ENCODE data around the gene CALY. TPM values are rescaled to one million over a fixed set of nuclear protein-coding genes. Genes with fewer than 3 reads are reported as not detected.

The CALY gene
- total RNA-seq, 1 experiment from 2014 or later, result not detected

DNA sequence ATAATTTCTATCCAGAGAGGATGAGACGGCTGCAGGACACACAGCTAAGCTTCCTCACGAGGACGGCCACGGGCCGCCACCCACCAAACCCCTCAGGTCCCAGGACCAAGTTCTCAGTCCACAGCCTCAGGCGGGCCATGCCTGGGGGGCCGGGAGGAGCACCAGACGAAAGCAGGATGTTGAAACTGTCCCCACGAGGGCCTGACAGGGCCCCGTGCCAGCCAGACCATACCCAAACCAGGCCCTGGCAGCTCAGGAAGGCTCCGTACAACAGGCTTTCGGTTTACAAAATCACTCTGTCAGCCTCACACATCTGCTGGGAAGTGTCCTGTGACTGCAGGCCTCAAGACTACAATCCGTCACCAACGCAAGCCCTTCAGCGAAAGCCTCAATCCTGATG lies 42.5 kb downstream of the CALY start:
- peaks cover 23% of the 10 kb centered on the region for H3K36me3 ChIP-seq
- no peak overlapping the region for H3K4me3 ChIP-seq
- no peaks in the 10 kb centered on the region for H3K27me3 ChIP-seq
- H3K9me3 ChIP-seq, result no peaks in the 10 kb centered on the region
- no peak for DNase-seq

DNA sequence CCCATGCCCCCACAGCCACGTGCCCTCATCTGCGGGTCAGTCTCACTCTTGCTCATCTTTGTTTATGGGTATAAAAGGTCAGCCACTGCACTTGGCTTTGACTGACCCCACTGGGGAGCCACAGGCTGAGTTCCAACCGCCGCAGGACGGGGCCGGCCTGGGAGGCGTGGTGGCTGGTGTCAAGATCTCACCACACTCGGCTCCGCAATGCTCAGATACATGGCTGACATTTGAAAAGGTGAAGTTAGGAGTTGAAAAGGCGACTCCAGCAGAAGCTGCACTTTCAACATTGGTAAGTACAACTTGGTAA lies 42.9 kb downstream of the CALY start:
- Histone ChIP-seq H3K9me3 (no peaks in the 10 kb centered on the region), H3K36me3 (peaks cover 25% of the 10 kb centered on the region), H3K27me3 (no peaks in the 10 kb centered on the region), H3K4me3 (no peak overlapping the region)
- no peak for DNase-seq

DNA sequence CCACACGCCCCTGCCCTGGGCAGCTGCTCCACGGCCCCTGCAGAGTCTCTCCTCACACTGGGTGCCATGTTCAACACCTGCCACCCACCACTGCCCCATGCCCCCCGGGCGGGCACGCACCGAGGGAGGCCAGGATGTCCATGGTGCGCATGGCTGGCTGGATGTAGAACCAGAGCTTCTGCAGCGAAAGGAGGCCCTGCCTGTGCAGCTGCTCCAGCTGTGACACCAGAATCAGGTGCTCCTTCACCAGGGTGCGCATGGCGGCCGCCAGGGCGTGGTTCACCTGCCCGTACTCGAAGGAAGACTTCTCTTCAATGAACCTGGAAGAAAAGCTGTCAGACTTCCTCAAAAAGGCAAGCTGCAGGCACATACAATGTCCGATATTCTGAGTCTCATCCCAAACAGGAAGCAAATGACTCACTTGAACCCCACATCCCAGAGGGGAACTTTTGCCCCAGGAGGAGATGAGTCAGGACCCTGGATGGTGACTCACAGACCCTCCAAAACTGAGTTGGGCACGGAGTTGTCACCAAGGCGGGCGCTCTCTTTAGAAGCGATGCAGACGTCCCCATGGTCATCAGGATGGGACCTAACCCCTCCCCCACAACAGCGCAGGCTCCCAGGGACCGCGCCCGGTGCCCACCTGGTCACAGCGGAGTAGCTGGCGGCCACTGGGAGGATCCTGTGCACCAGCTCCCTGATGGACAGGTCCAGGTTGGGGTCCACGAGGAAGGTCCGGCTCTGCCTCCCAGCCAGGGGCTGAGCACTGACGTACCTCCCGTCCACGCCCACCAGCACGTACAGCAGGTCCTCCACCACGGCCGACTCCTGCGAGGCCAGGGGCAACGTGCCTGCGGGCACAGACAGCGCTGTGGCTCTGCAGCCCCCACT lies 43.5 kb downstream of the CALY start:
- no peaks in the 10 kb centered on the region for H3K27me3 ChIP-seq
- no peak overlapping the region for H3K4me3 ChIP-seq
- peaks cover 23% of the 10 kb centered on the region for H3K36me3 ChIP-seq
- H3K9me3 ChIP-seq, result no peaks in the 10 kb centered on the region
- DNase-seq, result peak; percentile 56

DNA sequence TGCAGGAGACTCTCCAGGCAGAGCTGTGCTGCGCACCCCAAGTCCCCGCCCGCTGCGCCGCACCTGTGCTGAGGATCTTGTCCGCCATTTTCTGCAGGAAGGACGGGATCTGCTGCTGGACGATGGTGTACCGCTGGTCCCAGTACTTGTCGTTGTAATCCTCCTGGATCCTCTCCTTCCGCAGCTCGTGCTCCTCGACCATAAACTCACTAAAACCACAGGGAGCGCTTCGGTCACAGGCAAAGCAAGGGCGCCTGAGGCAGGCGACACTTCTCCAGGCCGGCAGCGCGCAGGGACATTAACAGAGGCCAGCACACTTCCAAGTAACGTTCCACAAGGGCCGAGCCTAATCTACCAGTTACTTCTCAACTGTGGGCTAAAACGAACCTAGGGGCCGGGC lies 46.9 kb downstream of the CALY start:
- DNase-seq, result no peak
- Histone ChIP-seq H3K27me3 (no peaks in the 10 kb centered on the region), H3K4me3 (no peak overlapping the region), H3K36me3 (peaks cover 29% of the 10 kb centered on the region), H3K9me3 (no peaks in the 10 kb centered on the region)

DNA sequence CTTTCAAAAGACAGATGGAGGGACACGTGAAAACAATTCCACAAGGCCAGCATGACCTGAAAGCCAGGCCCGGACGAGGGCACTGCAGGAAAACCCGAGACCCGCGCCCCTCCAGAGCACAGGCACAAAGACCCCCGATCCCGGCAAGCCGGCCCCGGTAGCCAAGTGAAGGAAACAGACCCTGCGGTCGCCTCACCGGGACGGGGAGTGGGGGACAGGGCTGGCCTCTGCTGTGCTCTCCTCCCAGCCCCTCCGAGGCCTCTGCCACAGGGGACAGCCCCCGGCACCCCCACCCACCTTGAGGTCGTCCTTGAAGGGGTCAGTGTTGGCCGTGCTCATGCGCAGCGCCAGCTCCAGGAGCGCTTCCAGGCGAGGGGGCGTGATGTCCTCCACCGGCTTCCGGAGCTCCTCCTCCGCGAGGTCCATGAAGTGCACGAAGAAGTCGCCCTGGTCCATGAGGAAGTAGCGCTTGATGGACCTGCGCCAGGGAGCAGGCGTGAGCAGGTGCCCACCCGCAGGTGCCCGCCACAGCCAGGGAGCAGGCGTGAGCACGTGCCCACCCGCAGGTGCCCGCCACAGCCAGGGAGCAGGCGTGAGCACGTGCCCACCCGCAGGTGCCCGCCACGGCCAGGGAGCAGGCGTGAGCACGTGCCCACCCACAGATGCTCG lies 48.7 kb downstream of the CALY start:
- no peak for DNase-seq
- H3K27me3 ChIP-seq, result no peaks in the 10 kb centered on the region
- H3K4me3 ChIP-seq, result no peak overlapping the region
- H3K36me3 ChIP-seq, result peaks cover 25% of the 10 kb centered on the region
- H3K9me3 ChIP-seq, result no peaks in the 10 kb centered on the region

DNA sequence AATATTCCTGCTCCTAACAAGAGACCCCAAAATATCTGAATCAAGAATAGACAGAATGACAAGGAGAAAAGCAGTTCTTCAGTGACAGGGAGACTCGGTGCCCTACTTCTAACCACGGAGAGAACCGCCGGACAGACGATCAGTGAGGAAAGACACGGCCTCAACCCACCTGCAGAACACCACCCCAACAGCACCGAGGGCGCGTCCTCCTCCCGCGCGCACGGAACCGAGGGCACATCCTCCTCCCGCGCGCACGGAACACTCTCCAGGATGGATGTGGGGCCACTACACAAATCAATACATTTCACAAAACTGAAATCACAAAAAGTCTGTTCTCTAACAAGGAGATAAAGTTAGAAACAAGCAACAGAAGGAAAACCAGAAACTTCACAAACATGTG lies 50.3 kb downstream of the CALY start:
- peaks cover 25% of the 10 kb centered on the region for H3K36me3 ChIP-seq
- no peak for DNase-seq
- no peaks in the 10 kb centered on the region for H3K27me3 ChIP-seq
- no peak overlapping the region for H3K4me3 ChIP-seq
- H3K9me3 ChIP-seq, result no peaks in the 10 kb centered on the region

DNA sequence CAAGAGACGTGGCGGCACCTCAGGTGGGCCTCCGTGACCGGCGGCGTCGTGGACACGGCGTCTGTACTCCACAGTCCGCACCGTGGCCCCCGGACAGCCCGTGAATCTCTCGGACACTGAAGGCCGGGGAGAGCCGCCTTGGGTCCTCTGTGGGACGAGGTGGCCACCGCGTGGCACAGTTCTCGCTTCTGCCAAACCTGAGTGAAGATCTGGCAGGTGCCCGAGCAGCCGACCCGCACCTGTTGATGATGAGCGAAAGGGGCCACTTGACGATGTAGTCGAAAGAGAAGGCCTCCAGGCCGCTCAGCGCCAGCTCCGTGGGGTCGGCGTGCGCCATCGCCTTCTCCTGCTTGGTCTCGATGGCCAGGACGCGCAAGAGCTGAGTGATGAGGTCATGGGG lies 51.5 kb downstream of the CALY start:
- Histone ChIP-seq H3K4me3 (no peak overlapping the region), H3K36me3 (peaks cover 25% of the 10 kb centered on the region), H3K27me3 (no peaks in the 10 kb centered on the region), H3K9me3 (no peaks in the 10 kb centered on the region)
- no peak for DNase-seq

DNA sequence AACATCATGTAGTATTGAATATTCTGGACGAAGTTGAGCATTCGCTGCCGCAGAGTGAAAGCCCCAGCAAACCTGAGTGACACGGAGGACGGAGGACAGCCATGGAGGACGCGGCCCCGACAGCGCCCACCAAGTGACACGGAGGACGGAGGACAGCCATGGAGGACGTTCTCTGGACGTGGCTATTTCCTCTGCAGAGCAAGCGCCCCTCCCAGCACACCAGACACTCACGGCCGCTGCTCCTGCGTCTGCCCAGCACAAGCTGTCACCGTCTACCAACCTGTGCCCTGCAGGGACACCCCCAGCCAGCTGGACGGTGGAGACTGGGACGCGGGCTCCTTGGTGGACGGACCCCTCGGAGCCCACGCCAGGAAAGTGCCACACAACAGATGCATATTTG lies 52.8 kb downstream of the CALY start:
- H3K36me3 ChIP-seq, result peaks cover 24% of the 10 kb centered on the region
- no peak overlapping the region for H3K4me3 ChIP-seq
- no peak for DNase-seq
- H3K9me3 ChIP-seq, result no peaks in the 10 kb centered on the region
- no peaks in the 10 kb centered on the region for H3K27me3 ChIP-seq

DNA sequence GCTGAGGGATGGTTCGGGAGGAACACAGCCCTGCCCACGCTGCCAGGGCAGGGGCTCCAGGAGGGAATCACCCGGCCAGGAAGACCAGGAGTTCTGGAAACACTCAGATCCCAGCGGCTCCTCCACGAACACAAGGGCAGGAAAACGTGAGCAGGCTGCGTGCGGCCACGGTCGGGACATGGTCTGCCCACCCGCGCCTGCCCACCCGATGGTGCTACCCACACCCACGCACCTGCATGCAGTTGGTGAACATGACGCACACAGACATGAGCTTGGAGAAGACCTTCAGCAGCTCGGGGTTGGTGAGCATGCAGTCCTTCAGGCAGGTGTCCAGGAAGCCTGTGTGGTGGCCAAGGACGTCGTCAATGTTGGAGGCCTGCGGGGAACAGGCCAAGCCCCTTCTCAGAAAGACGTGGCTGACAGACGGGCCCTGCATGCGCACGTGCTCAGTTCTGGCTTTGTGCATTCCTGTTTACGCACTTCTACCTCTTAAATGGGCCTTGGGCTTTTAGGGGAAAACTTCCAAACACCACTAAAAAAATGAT lies 53.8 kb downstream of the CALY start:
- Histone ChIP-seq H3K27me3 (no peaks in the 10 kb centered on the region), H3K36me3 (peaks cover 21% of the 10 kb centered on the region), H3K9me3 (no peaks in the 10 kb centered on the region), H3K4me3 (no peak overlapping the region)
- DNase-seq, result no peak

DNA sequence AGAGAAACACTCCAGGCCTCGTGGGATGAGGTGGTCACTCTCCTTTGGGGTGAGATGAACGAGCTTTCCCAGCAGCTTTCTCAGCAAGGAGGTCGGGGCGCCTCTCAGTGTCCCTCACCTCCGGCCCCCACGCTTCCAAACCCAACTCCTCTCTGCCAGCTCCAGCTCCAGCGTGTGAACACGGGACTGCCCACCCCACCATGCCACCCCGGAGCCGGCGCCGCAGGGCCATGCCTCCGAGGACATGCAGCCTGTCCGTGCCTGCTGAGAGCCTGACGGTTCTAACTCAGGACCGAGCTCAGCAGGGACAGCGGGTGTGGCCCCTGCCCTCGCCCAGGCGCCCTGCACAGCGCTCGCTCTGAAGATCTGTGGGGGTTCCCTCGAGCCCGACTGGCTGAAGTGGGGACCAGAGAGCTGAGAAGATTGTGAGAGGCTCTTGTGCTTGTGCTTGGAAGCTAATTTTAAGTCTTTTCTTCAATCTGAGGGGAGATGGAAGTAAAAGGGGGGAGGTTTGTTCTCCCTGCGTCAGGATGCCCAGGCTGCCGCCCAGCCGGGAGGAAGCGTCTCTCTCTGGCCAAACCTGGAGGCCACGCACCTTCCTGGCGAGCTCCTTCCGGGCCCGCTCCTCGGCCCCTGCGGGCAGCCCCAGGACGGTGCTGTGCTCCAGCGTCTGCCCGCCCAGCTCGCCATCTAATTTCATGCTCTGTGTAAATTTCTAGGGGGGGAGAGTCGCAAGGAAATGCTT lies 54.9 kb downstream of the CALY start:
- no peaks in the 10 kb centered on the region for H3K9me3 ChIP-seq
- peaks cover 21% of the 10 kb centered on the region for H3K36me3 ChIP-seq
- no peak for DNase-seq
- no peaks in the 10 kb centered on the region for H3K27me3 ChIP-seq
- no peak overlapping the region for H3K4me3 ChIP-seq

DNA sequence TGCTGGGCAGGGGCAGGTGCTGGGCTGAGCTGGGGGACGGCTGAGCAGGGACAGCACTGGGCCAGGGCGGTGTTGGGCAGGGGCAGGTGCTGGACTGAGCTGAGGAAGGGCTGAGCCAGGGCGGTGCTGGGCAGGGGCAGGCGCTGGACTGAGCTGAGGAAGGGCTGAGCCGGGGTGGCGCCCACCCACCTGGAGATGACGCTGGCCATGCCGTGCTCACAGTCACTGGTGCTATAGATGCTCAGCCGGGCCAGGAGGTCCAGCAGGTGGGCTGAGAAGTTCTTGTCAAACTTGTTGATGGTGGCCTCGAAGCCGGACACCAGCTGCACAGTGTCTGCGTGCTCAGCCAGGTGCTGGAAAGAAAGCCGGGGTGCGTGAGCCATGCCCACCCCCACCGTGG lies 55.6 kb downstream of the CALY start:
- Histone ChIP-seq H3K4me3 (no peak overlapping the region), H3K27me3 (no peaks in the 10 kb centered on the region), H3K36me3 (peaks cover 18% of the 10 kb centered on the region), H3K9me3 (no peaks in the 10 kb centered on the region)
- no peak for DNase-seq

DNA sequence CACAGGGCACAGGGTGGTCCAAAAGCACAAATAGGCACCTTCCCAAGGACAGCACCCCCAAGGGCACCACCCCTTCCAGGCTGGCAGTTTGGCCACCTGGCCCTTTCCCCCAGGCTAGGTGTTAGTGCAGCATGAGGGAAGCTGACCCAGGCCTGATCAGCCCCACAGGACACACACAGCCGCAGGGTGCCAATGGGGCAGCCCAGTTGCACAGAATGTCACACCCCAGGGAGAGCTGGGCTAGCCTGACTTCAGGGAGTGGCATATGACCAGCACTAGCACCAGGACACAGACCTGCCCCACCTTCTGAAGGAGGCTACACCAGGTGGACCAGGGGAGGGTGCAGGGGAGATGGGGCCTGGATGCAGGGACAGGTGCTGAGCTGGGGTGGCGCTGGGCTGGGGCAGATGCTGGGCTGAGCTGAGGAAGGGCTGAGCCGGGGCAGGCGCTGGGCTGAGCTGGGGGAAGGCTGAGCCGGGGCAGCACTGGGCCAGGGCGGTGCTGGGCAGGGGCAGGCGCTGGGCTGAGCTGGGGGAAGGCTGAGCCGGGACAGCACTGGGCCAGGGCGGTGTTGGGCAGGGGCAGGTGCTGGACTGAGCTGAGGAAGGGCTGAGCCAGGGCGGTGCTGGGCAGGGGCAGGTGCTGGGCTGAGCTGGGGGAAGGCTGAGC lies 56.2 kb downstream of the CALY start:
- Histone ChIP-seq H3K9me3 (no peaks in the 10 kb centered on the region), H3K36me3 (peaks cover 12% of the 10 kb centered on the region)
- no peak for DNase-seq

DNA sequence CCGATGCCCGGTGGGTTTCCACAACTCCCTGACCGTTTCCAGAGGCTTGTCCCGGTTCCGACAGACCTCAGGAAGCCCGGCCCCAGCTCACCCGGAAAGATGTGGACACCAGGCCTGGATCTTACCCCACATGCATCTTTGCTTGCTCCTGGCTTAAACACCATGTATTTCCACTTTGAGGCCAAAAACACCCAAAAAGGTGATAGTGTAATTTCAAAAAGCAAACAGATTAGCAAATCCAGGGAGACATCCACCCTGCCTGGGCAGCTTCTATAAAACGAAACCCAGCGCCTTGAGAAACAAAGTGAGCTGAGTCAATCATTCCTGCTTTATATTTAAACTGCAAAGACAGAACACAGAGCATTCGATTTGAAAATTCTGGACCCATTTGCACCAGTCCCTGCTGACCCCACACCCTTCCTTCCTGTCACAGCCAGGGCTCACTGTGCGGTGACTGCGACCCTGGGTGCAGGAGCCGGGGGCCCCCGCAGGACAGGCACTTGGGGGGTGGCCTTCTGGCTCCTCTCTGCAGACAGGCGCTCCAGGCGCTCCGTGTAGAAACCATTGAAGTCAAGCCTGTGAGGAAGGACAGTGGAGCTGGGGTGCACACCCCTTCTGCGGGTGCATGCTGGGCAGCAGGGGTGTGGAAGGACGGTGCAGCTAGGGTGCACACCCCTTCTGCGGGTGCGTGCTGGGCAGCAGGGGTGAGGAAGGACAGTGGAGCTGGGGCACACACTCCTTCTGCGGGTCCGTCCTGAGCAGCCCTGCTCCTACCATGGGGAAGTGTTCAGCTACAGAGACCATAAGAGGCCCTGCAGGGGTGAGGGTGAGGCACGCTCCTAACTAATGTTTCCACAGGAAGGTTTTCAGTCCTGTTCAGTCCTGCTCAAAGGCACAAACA lies 57.1 kb downstream of the CALY start:
- Histone ChIP-seq H3K27me3 (no peaks in the 10 kb centered on the region), H3K9me3 (no peaks in the 10 kb centered on the region), H3K4me3 (no peak overlapping the region), H3K36me3 (peaks cover 9% of the 10 kb centered on the region)
- DNase-seq, result no peak

More for the DNA sequence above, 56.2 kb downstream of the CALY start:
- Histone ChIP-seq H3K27me3 (no peaks in the 10 kb centered on the region), H3K4me3 (no peak overlapping the region)

DNA sequence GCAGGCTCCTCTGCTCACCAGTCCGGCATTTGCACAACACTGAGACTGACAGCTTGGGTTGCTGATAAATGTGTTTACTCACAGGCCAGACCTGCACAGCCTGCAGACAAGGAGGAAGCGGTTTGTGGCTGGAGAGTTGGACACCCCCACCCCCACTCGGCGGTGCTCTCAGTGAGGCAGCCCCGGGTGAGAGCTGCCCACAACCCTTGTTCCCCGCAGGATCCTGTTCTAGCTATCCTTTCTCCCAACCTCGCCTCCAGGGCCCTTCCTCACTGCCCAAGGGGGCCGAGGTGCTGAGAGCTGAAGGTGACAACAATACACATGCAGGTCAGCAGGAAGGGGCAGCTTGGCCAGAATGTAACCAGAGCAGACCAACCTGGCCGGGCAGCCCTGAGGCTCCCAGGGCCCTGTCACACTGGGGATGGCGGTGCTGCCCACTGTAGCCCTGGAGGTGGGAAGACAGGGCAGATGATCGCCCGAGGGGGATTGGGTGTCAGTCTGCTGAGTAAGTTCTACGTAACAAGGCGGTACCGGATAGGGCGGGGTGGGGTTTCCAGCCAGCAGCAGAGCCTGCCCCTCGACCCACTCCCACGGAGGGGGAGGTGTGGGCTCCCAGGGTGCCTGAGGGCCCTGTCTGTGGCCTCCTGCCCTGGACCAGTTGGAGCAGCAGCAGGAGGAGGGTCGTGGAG lies 58.0 kb downstream of the CALY start:
- H3K9me3 ChIP-seq, result no peaks in the 10 kb centered on the region
- H3K36me3 ChIP-seq, result peaks cover 6% of the 10 kb centered on the region
- no peak overlapping the region for H3K4me3 ChIP-seq
- no peak for DNase-seq
- H3K27me3 ChIP-seq, result no peaks in the 10 kb centered on the region

DNA sequence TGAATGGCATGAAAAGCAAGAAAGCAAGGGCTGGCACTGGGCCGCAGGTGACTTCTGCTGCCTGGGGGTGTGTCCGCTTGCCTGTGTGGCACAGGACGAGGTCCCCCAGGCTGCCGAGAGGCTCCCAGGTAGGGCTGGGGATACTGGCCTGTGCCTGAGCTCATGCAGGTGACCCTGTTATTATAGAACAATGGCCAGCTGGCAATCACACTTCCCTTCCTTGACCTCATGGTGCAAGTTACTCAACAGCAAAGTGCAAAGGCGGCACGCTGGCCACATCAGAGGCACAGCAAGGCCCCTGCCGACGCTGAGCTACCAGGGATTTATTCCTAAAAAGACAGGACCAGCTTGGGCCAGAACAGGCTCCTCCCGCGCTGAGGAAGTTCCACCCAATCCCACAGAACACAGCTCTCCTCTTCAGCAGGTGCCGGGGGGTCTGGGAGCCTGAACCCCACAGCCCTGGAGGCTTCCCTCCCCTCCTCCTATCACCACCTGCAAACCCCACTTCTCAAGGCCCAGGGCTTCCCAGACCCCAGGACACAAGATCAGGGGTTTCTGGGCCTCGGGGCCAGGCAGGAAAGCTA lies 58.6 kb downstream of the CALY start:
- H3K27me3 ChIP-seq, result no peaks in the 10 kb centered on the region
- no peak overlapping the region for H3K4me3 ChIP-seq
- no peaks in the 10 kb centered on the region for H3K9me3 ChIP-seq
- no peak for DNase-seq
- H3K36me3 ChIP-seq, result peaks cover 5% of the 10 kb centered on the region

Measured in MG63 (cell line).